PC-3 (cell line): ENCODE results near the gene C3orf70. TPM values are rescaled to one million over a fixed set of nuclear protein-coding genes. Genes with fewer than 3 reads are reported as not detected.

Experiments used
- ATAC-seq: fragments of 200-7000 bp; cut with Tn5 transposase; 2 replicates; pipeline ENCODE4 v1.9.1; 2020; ENCODE audit warnings: mild to moderate bottlenecking, moderate library complexity
- BruUV-seq: library from RNA; stranded (reverse); fragments of 400-500 nt; replicated peaks from 2 replicates; lab custom pipeline; 2021; lab: Mats Ljungman, UMichigan
- CTCF ChIA-PET: fragments of 300-600 bp; sonication (Branson Sonifier 250); formaldehyde crosslinking; loops from one replicate; lab custom pipeline; 2022; ENCODE audit warnings: antibody characterized with exemption; lab: Charles Lee
- POLR2A ChIA-PET: fragments of 300-600 bp; sonication (Branson Sonifier 250); formaldehyde crosslinking; loops from one replicate; lab custom pipeline; 2022; ENCODE audit warnings: antibody characterized with exemption; ENCODE audit not compliant: unreplicated experiment; lab: Charles Lee
- DNase-seq: peaks from one replicate; pipeline ENCODE4 v3.0.0-alpha.2; 2015
- H2AFZ ChIP-seq: fragments of 300-600 bp; sonication (generic); 2 replicates; pipeline ENCODE4 v1.6.0; 2016; ENCODE audit warnings: antibody characterized with exemption, low read length
- H3F3A ChIP-seq: fragments of 300-600 bp; sonication (generic); one replicate; pipeline ENCODE4 v1.6.0; 2017; ENCODE audit warnings: antibody characterized with exemption, low read length, control low read depth, mild to moderate bottlenecking; ENCODE audit not compliant: unreplicated experiment
- H3K27ac ChIP-seq: fragments of 300-600 bp; sonication (generic); 2 replicates; pipeline ENCODE4 v1.5.1; 2016; ENCODE audit warnings: mild to moderate bottlenecking, low read length
- H3K27me3 ChIP-seq: fragments of 300-600 bp; sonication (generic); 2 replicates; pipeline ENCODE4 v1.6.1; 2016; ENCODE audit warnings: low read length, mixed read lengths
- H3K36me3 ChIP-seq: fragments of 300-600 bp; sonication (generic); 2 replicates; pipeline ENCODE4 v1.6.1; 2016; ENCODE audit warnings: low read depth, mixed run types, low read length, mixed read lengths
- H3K4me1 ChIP-seq: fragments of 300-600 bp; sonication (generic); 2 replicates; pipeline ENCODE4 v1.5.1; 2016; ENCODE audit warnings: low read length; ENCODE audit not compliant: insufficient read depth
- H3K4me2 ChIP-seq: fragments of 300-600 bp; sonication (generic); 2 replicates; pipeline ENCODE4 v1.6.0; 2016; ENCODE audit warnings: low read length
- H3K4me3 ChIP-seq: fragments of 300-600 bp; sonication (generic); 2 replicates; pipeline ENCODE4 v1.5.1; 2016; ENCODE audit warnings: mild to moderate bottlenecking, low read length, mixed read lengths
- H3K79me2 ChIP-seq: fragments of 300-600 bp; sonication (generic); 2 replicates; pipeline ENCODE4 v1.6.1; 2017; ENCODE audit warnings: low read length, mixed read lengths
- H3K9ac ChIP-seq: fragments of 300-600 bp; sonication (generic); 2 replicates; pipeline ENCODE4 v1.6.0; 2016; ENCODE audit warnings: mild to moderate bottlenecking, low read length
- H3K9me2 ChIP-seq: fragments of 300-600 bp; sonication (generic); replicated peaks from 2 replicates; pipeline ENCODE4 v1.6.1; 2016; ENCODE audit warnings: mixed run types, low read length, mixed read lengths
- H3K9me3 ChIP-seq: fragments of 300-600 bp; sonication (generic); 2 replicates; pipeline ENCODE4 v1.6.1; 2016; ENCODE audit warnings: low read length, mixed read lengths
- H4K20me1 ChIP-seq: fragments of 300-600 bp; sonication (generic); 2 replicates; pipeline ENCODE4 v1.6.1; 2016; ENCODE audit warnings: low read length, mixed read lengths
- EZH2 ChIP-seq: fragments of 300-600 bp; sonication (generic); IDR thresholded peaks from one replicate; pipeline ENCODE4 v1.6.1; 2017; ENCODE audit warnings: antibody characterized with exemption, mild to moderate bottlenecking, low read length; ENCODE audit not compliant: unreplicated experiment
- EZH2phosphoT487 ChIP-seq: fragments of 300-600 bp; sonication (generic); IDR thresholded peaks from 2 replicates; pipeline ENCODE4 v1.6.1; 2018; ENCODE audit warnings: mild to moderate bottlenecking, antibody characterized with exemption, low read length, borderline replicate concordance
- intact Hi-C: fragments of 100-400 bp; cut with micrococcal nuclease; formaldehyde crosslinking; loops from 2 replicates; pipeline ENCODE4 v1.9.0; 2023
- total RNA-seq: library from RNA; depleted of rRNA; stranded (reverse); fragments of >200 nt; gene quantifications from 2 replicates; pipeline ENCODE4 v1.2.3, GENCODE V29; 2014
- TF ChIP-seq, protein P1 (sequence below): fragments of 300-600 bp; sonication (generic); conservative IDR thresholded peaks from 2 replicates; pipeline ENCODE4 v1.5.1; 2017; ENCODE audit warnings: antibody characterized with exemption, low read depth, mild to moderate bottlenecking, low read length

The C3orf70 gene
- total RNA-seq, 1 experiment from 2014 or later = not detected

- Histone ChIP-seq H3K9me2 (no peaks in the 10 kb centered on the region), H3K79me2 (no peaks in the 10 kb centered on the region), H3K9ac (no peak overlapping the region), H3K27ac (no peak overlapping the region), H3K9me3 (0 out of 2 replicates have a peak, but pooled peaks cover 3% of the 10 kb centered on the region), H3K27me3 (no peaks in the 10 kb centered on the region), H3K4me2 (no peak overlapping the region), H2AFZ (no peak overlapping the region), H4K20me1 (no peaks in the 10 kb centered on the region), H3K4me3 (no peak overlapping the region), H3K36me3 (peaks cover 2% of the 10 kb centered on the region; the same call in 1 of the 2 replicates), H3K4me1 (no peaks in the 10 kb centered on the region), H3F3A (no peaks in the 10 kb centered on the region)
- ChIA-PET POLR2A (no interaction called here), CTCF (no interaction called here)
- no TSS peak for BruUV-seq
- ATAC-seq (no peak), DNase-seq (no peak)
- intact Hi-C loops = no loop called here
- no peak for TF ChIP-seq EZH2
- TF ChIP-seq EZH2phosphoT487 = no peak
- TF ChIP-seq, protein P1, sequence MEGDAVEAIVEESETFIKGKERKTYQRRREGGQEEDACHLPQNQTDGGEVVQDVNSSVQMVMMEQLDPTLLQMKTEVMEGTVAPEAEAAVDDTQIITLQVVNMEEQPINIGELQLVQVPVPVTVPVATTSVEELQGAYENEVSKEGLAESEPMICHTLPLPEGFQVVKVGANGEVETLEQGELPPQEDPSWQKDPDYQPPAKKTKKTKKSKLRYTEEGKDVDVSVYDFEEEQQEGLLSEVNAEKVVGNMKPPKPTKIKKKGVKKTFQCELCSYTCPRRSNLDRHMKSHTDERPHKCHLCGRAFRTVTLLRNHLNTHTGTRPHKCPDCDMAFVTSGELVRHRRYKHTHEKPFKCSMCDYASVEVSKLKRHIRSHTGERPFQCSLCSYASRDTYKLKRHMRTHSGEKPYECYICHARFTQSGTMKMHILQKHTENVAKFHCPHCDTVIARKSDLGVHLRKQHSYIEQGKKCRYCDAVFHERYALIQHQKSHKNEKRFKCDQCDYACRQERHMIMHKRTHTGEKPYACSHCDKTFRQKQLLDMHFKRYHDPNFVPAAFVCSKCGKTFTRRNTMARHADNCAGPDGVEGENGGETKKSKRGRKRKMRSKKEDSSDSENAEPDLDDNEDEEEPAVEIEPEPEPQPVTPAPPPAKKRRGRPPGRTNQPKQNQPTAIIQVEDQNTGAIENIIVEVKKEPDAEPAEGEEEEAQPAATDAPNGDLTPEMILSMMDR = no peak
Measured at GRCh38 chr3:185041540-185041939, 111.3 kb downstream of the C3orf70 start.

DNA sequence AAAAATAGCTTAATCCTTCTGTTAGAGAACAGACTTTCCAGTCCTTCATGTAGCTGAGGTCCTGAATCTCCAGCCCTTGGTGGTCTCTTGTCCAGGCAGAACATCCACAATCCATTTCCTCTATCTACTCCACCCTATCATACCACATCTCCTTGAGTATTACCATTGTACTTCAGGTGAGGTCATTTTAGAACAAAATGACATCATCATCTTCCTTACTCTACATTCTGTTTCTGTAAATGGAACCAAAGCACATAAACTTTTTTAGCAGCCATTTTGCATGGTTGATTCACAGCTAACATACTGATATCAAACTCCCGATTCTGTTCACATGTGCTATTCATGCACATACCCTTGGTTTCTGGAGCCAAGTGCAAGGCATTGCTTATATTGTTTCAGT is 112.4 kb downstream of the C3orf70 start:
- no TSS peak for BruUV-seq
- CTCF ChIA-PET = no interaction called here
- DNase-seq = no peak

DNA sequence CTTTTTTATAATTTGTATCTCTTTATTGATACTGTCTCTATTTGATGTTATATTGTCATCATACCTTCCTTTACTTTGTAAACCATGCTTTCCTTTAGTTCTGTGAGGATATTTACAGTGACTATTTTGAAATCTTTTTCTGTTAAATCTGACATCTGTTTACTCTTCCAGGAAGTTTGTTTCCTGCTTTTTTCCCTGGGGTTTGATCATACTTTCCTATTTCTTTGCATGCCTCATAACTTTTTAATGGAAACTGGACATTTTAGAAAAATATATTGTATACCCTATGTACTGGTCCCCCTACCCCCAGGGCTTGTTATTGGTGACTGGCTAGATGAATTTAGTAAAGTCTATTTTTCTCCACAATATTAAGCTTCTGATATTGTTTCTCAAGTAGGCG is 115.1 kb downstream of the C3orf70 start:
- no peak overlapping the region for H3K4me3 ChIP-seq
- H2AFZ ChIP-seq = no peak overlapping the region
- no peaks in the 10 kb centered on the region for H3K9me2 ChIP-seq
- H3K9me3 ChIP-seq = 0 out of 2 replicates have a peak, but pooled peaks cover 3% of the 10 kb centered on the region
- peaks cover 2% of the 10 kb centered on the region; the same call in 1 of the 2 replicates for H3K36me3 ChIP-seq
- H3K4me1 ChIP-seq = no peaks in the 10 kb centered on the region
- no peaks in the 10 kb centered on the region for H3F3A ChIP-seq
- H3K79me2 ChIP-seq = no peaks in the 10 kb centered on the region
- TF ChIP-seq EZH2phosphoT487 (no peak), EZH2 (no peak)
- TF ChIP-seq, protein P1 = no peak
- H4K20me1 ChIP-seq = no peaks in the 10 kb centered on the region
- BruUV-seq = no TSS peak
- CTCF ChIA-PET = no interaction called here
- no peak overlapping the region for H3K27ac ChIP-seq
- no peaks in the 10 kb centered on the region for H3K27me3 ChIP-seq
- POLR2A ChIA-PET = no interaction called here
- intact Hi-C loops = no loop called here
- DNase-seq (no peak), ATAC-seq (no peak)
- no peak overlapping the region for H3K9ac ChIP-seq
- no peak overlapping the region for H3K4me2 ChIP-seq

More for the DNA sequence above, 112.4 kb downstream of the C3orf70 start:
- Histone ChIP-seq H3K9me2 (no peaks in the 10 kb centered on the region), H3K4me3 (no peak overlapping the region), H4K20me1 (no peaks in the 10 kb centered on the region), H2AFZ (no peak overlapping the region), H3K36me3 (peaks cover 2% of the 10 kb centered on the region; the same call in 1 of the 2 replicates), H3K9ac (no peak overlapping the region), H3K4me1 (no peaks in the 10 kb centered on the region), H3K27me3 (no peaks in the 10 kb centered on the region), H3K79me2 (no peaks in the 10 kb centered on the region), H3K27ac (no peak overlapping the region), H3K9me3 (0 out of 2 replicates have a peak, but pooled peaks cover 3% of the 10 kb centered on the region), H3F3A (no peaks in the 10 kb centered on the region), H3K4me2 (no peak overlapping the region)
- no peak for ATAC-seq
- intact Hi-C loops = no loop called here
- TF ChIP-seq EZH2 (no peak), EZH2phosphoT487 (no peak)
- TF ChIP-seq, protein P1 = no peak
- POLR2A ChIA-PET = no interaction called here
